ENCODE results near the gene TOR1A.
A peak's percentile ranks its signal among the peaks of the same experiment; 100 is the strongest.

Gene TOR1A

DNA sequence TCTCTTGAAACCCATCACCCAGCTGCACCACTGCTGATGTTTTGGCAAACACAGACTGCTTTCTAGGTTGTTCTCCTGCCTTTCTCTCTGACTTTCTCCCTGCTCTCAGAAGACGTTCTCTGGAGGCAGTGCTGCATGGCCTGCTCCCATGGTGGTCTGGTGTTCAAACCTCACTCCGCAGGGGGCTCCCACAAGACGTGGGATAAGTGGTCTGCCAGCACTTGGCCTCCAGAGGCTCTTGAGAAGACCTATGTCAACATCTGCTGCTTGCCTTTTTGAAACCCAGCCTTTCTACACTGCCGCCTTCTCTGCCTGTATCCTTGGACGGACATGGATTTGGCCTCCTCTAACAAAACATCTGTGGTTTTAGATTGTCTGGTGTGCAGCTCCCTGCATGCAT, 27.9 kb upstream of the TOR1A start:
- Histone ChIP-seq H3K27me3 (replicated peaks; ENCODE audit: control insufficient read depth, insufficient read depth, low read length, poor library complexity, severe bottlenecking) (no peaks in the 10 kb centered on the region), H3K27ac (ENCODE audit: insufficient read depth, low read length, poor library complexity, severe bottlenecking) (no peak overlapping the region), H3K9me3 (ENCODE audit: control insufficient read depth, low read length) (no peaks in the 10 kb centered on the region), H3K4me1 (ENCODE audit: control insufficient read depth, insufficient read depth, low read length, poor library complexity, severe bottlenecking) (peaks cover 9% of the 10 kb centered on the region), H3K4me3 (ENCODE audit: insufficient read depth, low read depth, low read length, poor library complexity, severe bottlenecking) (no peak overlapping the region), H3K36me3 (ENCODE audit: control insufficient read depth, insufficient read depth, low read length) (peaks cover 58% of the 10 kb centered on the region)
- DNase-seq = no peak

DNA sequence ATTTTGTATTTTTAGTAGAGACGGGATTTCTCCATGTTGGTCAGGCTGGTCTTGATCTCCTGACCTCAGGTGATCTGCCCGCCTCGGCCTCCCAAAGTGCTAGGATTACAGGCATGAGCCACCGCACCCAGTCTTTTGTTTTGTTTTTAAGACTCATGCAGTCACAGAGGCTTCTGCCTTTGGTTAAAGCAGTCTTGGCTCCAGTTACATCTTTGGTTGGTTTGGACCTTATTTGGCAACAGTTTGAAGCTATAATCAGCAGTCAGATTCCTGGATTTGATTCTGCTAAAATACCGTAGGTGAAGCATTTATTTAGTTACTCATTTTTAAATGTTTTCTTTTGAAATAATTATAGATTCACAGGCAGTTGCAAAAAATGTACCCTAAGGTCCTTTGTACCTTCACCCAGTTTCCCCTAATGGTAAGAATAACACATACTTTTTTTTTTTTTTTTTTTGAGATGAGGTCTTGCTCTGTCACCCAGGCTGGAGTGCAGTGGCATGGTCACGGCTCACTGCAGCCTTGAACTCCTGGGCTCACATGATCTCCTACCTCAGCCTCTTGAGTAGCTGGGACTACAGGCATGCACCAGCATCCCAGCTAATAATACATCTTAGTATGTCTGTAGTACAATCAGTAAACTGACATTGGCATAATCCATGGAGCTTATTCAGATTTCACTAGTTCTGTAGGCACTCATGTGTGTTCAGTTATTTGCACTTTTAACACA, 27.1 kb upstream of the TOR1A start:
- Histone ChIP-seq H3K27me3 (replicated peaks; ENCODE audit: control insufficient read depth, insufficient read depth, low read length, poor library complexity, severe bottlenecking) (no peaks in the 10 kb centered on the region), H3K4me3 (ENCODE audit: insufficient read depth, low read depth, low read length, poor library complexity, severe bottlenecking) (no peak overlapping the region), H3K4me1 (ENCODE audit: control insufficient read depth, insufficient read depth, low read length, poor library complexity, severe bottlenecking) (peaks cover 9% of the 10 kb centered on the region), H3K9me3 (ENCODE audit: control insufficient read depth, low read length) (no peaks in the 10 kb centered on the region), H3K36me3 (ENCODE audit: control insufficient read depth, insufficient read depth, low read length) (peaks cover 50% of the 10 kb centered on the region), H3K27ac (ENCODE audit: insufficient read depth, low read length, poor library complexity, severe bottlenecking) (no peak overlapping the region)
- no peak for DNase-seq

DNA sequence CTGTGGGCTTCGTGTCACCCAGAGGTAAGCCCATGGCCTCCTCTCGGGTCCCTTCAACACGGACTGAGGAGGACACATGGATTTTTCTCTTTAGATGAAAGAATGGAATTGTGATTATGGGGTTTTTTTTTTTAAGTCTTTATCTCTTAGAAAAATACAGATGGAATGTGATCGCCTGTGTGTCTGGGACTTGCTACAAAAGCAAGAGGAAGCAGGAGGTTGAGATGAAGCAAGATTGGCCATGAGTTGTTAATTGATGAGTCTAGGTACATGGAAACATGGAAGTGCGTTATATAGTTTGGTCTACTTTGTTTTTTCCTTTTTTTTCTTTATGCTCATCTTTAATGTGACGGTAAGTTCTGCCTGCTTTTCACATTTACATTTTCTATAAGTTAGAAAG, 26.0 kb upstream of the TOR1A start:
- Histone ChIP-seq H3K36me3 (ENCODE audit: control insufficient read depth, insufficient read depth, low read length) (peaks cover 49% of the 10 kb centered on the region), H3K4me1 (ENCODE audit: control insufficient read depth, insufficient read depth, low read length, poor library complexity, severe bottlenecking) (peaks cover 11% of the 10 kb centered on the region), H3K9me3 (ENCODE audit: control insufficient read depth, low read length) (no peaks in the 10 kb centered on the region), H3K27ac (ENCODE audit: insufficient read depth, low read length, poor library complexity, severe bottlenecking) (no peak overlapping the region), H3K27me3 (replicated peaks; ENCODE audit: control insufficient read depth, insufficient read depth, low read length, poor library complexity, severe bottlenecking) (no peaks in the 10 kb centered on the region), H3K4me3 (ENCODE audit: insufficient read depth, low read depth, low read length, poor library complexity, severe bottlenecking) (no peak overlapping the region)
- no peak for DNase-seq

DNA sequence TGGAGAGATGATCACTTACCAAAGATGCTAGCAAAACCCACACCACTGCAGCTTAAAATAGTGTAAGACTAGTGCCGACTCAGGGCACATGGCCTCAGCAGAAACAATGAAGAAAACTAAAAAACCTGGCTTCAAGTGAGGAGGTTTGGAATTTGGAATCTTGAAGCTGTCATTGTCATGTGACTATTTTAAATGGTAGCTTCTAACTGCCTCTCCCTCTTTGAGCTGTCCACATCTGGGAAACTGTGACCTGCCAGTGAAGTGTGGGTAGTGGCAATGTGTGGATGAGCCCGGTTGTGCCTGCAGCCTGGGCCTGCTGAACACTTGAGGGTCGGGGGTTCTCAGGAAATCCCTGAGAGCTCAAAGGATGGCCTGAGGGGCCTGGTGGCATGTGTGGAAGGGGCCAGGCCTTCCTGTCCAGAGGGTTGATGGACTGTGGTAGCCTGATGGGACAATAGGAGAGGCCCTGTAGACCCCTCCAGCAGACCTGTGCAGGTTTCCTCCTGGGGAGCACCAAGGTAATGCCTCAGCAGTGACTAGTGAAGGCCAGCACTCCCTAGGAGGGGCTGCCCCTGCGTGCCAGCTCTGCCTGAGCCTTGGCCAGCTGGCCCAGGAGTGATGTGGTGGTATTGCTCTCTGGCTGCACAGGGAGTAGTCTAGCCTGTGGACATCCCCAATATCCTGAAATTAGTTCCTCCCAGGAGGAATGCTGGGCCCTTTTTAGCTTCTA, 24.9 kb upstream of the TOR1A start:
- Histone ChIP-seq H3K4me1 (ENCODE audit: control insufficient read depth, insufficient read depth, low read length, poor library complexity, severe bottlenecking) (peaks cover 6% of the 10 kb centered on the region), H3K9me3 (ENCODE audit: control insufficient read depth, low read length) (no peaks in the 10 kb centered on the region), H3K27ac (ENCODE audit: insufficient read depth, low read length, poor library complexity, severe bottlenecking) (no peak overlapping the region), H3K36me3 (ENCODE audit: control insufficient read depth, insufficient read depth, low read length) (peaks cover 38% of the 10 kb centered on the region), H3K27me3 (replicated peaks; ENCODE audit: control insufficient read depth, insufficient read depth, low read length, poor library complexity, severe bottlenecking) (no peaks in the 10 kb centered on the region), H3K4me3 (ENCODE audit: insufficient read depth, low read depth, low read length, poor library complexity, severe bottlenecking) (no peak overlapping the region)
- no peak for DNase-seq

DNA sequence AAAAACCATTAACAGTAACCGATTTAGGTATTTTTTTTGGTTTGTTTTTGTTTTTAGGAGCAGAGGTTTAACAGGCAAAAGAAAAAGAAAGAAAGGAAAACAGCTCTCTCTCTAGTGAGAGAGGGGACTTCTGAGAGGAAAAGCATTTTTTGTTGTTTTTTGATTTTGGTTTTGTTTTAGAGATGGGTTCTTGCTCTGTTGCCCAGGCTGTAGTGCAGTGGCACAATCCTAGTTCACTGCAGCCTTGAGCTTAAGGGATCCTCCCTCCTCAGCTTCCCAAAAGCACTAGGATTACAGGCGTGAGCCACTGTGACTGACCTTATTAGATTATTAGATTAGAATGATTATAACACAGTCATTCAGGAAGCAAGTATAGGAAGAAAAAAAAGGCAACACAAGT, 21.4 kb upstream of the TOR1A start:
- H3K27ac ChIP-seq (ENCODE audit: insufficient read depth, low read length, poor library complexity, severe bottlenecking) = peak overlapping the region; percentile 18
- no peak for DNase-seq
- no peak overlapping the region for H3K4me3 ChIP-seq (ENCODE audit: insufficient read depth, low read depth, low read length, poor library complexity, severe bottlenecking)
- no peaks in the 10 kb centered on the region for H3K27me3 ChIP-seq (replicated peaks; ENCODE audit: control insufficient read depth, insufficient read depth, low read length, poor library complexity, severe bottlenecking)
- H3K9me3 ChIP-seq (ENCODE audit: control insufficient read depth, low read length) = no peaks in the 10 kb centered on the region
- H3K4me1 ChIP-seq (ENCODE audit: control insufficient read depth, insufficient read depth, low read length, poor library complexity, severe bottlenecking) = peaks cover 13% of the 10 kb centered on the region
- H3K36me3 ChIP-seq (ENCODE audit: control insufficient read depth, insufficient read depth, low read length) = peaks cover 12% of the 10 kb centered on the region

DNA sequence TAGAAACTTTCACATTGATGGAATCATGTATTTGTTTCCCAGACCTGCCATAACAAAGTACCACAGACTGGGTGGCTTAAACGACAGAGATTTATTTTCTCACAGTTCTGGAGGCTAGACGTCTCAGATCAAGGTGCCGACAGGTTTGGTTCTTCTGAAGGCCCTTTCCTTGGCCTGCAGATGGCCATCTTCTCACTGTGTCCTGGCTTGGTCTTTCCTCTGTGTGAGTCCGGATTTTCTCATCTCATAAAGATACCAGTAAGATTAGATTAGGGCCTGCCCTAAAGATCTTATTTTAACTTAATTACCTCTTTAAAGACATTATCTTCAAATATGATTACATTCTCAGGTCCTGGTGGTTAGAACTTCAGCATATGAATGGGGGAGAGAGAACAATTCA, 17.1 kb upstream of the TOR1A start:
- no peak for DNase-seq
- Histone ChIP-seq H3K9me3 (ENCODE audit: control insufficient read depth, low read length) (no peaks in the 10 kb centered on the region), H3K4me3 (ENCODE audit: insufficient read depth, low read depth, low read length, poor library complexity, severe bottlenecking) (no peak overlapping the region), H3K36me3 (ENCODE audit: control insufficient read depth, insufficient read depth, low read length) (peaks cover 4% of the 10 kb centered on the region), H3K4me1 (ENCODE audit: control insufficient read depth, insufficient read depth, low read length, poor library complexity, severe bottlenecking) (peaks cover 48% of the 10 kb centered on the region), H3K27ac (ENCODE audit: insufficient read depth, low read length, poor library complexity, severe bottlenecking) (no peak overlapping the region), H3K27me3 (replicated peaks; ENCODE audit: control insufficient read depth, insufficient read depth, low read length, poor library complexity, severe bottlenecking) (no peaks in the 10 kb centered on the region)

DNA sequence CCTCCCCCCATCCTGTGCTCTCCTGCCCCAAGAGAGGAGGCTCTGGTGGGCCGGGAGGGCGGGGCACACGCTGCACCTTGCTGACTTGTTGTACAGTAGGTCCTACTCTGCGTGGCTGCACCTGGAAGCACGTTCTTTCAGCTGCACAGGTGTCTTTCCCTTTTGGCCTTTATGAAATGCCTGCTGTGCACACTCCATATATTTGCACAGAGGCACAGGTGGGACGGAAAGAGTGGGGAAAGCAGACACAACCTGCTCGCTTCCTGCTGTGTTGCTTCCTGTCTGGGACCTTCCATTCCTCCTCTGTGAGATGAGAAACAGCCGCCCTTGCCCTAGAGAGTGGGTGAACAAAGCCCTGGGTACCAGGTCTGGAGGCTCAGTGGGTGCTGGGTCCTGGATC, 16.1 kb upstream of the TOR1A start:
- Histone ChIP-seq H3K9me3 (ENCODE audit: control insufficient read depth, low read length) (no peaks in the 10 kb centered on the region), H3K36me3 (ENCODE audit: control insufficient read depth, insufficient read depth, low read length) (peaks cover 4% of the 10 kb centered on the region), H3K27ac (ENCODE audit: insufficient read depth, low read length, poor library complexity, severe bottlenecking) (peak overlapping the region; percentile 57), H3K4me1 (ENCODE audit: control insufficient read depth, insufficient read depth, low read length, poor library complexity, severe bottlenecking) (peaks cover 46% of the 10 kb centered on the region), H3K4me3 (ENCODE audit: insufficient read depth, low read depth, low read length, poor library complexity, severe bottlenecking) (peak overlapping the region; percentile 17), H3K27me3 (replicated peaks; ENCODE audit: control insufficient read depth, insufficient read depth, low read length, poor library complexity, severe bottlenecking) (no peaks in the 10 kb centered on the region)
- no peak for DNase-seq

DNA sequence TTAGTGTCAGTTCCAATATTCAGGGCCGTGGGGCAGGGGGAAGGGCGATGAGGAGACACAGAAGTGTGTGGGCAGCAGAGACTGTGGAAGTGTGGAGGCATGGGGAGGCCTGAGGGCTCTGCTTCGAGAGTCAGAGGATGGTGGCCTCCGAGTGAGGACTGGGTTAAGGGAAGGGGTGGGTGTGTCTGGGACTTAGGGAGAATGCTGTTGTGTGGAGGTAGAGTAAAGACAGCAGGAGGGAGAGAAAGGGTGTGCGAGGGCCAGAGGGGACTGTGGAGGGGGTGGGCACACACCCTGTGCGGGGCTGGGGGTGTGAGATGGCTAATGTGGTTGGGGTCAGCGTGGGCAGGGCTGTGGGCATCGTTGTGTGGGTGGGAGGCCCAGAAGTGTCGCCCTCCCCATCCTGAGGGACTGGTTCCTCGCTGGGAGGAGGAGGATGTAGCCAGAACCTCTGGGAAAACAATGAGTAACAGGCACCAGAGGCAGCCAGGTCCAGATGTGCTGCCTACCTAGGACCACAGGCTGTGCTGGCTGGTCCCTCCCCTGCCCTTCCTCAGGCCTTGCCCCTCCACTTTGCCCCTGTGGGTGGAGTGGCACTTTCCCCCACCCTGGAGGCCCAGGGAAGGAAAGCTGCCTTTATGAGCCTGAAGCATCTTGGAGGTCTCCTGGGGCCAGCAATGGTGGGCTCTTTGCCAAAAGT, 15.5 kb upstream of the TOR1A start:
- H3K9me3 ChIP-seq (ENCODE audit: control insufficient read depth, low read length) = no peaks in the 10 kb centered on the region
- H3K4me3 ChIP-seq (ENCODE audit: insufficient read depth, low read depth, low read length, poor library complexity, severe bottlenecking) = peak overlapping the region; percentile 17
- peaks cover 4% of the 10 kb centered on the region for H3K36me3 ChIP-seq (ENCODE audit: control insufficient read depth, insufficient read depth, low read length)
- no peak for DNase-seq
- H3K27ac ChIP-seq (ENCODE audit: insufficient read depth, low read length, poor library complexity, severe bottlenecking) = peak overlapping the region; percentile 57
- no peaks in the 10 kb centered on the region for H3K27me3 ChIP-seq (replicated peaks; ENCODE audit: control insufficient read depth, insufficient read depth, low read length, poor library complexity, severe bottlenecking)
- peaks cover 45% of the 10 kb centered on the region for H3K4me1 ChIP-seq (ENCODE audit: control insufficient read depth, insufficient read depth, low read length, poor library complexity, severe bottlenecking)

DNA sequence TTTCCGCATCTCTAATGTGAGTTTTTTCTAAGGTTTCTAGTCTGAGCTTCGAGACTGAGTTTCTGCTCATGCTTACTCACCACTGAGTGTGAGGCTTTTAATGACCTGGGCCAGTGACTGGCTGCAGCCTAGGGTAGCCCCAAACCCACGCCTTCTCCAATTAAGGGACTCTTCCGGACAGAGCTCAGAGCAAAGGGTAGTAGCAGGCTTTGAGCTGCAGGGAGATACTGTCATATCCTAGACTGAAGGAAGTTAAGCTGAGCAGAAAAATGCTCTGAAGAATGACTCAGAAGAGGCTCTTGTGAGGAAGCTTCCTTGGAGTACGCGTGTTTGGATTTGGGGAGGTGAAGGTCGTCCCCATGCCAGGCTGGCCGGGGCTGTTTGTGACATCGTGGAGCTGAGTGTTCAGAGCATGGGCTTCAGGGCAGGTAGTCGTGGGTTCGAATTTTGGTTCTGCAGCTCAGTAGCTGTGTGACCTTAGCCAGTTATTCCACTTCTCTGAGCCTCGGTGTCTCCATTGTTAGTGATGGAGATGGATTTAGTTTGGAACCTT, 14.8 kb upstream of the TOR1A start:
- peaks cover 52% of the 10 kb centered on the region for H3K4me1 ChIP-seq (ENCODE audit: control insufficient read depth, insufficient read depth, low read length, poor library complexity, severe bottlenecking)
- DNase-seq = no peak
- H3K27ac ChIP-seq (ENCODE audit: insufficient read depth, low read length, poor library complexity, severe bottlenecking) = no peak overlapping the region

More for the DNA sequence above, 14.8 kb upstream of the TOR1A start:
- Histone ChIP-seq H3K36me3 (ENCODE audit: control insufficient read depth, insufficient read depth, low read length) (peaks cover 4% of the 10 kb centered on the region), H3K4me3 (ENCODE audit: insufficient read depth, low read depth, low read length, poor library complexity, severe bottlenecking) (no peak overlapping the region), H3K27me3 (replicated peaks; ENCODE audit: control insufficient read depth, insufficient read depth, low read length, poor library complexity, severe bottlenecking) (no peaks in the 10 kb centered on the region), H3K9me3 (ENCODE audit: control insufficient read depth, low read length) (no peaks in the 10 kb centered on the region)

Measured in effector memory CD4-positive, alpha-beta T cell (primary cell).